ENCODE data around the gene VTI1B.

DNA sequence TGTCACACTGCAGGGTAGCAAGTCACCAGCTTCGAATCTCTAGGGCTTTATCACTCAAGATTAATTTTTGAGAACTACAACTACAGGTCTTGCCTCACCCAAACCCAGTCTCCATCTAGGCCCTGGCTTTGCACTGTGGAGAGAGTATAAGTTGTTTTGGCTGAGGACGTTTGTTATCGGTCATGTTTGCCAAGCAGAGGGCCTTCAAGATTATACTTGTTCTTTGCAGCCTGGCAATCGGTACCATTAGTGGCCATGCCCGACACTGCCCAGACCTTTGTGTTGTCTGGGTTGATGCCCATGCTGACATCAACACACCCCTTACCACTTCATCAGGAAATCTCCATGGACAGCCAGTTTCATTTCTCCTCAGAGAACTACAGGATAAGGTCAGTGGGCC lies 29.0 kb downstream of the VTI1B start:
- TF ChIP-seq, protein P1, sequence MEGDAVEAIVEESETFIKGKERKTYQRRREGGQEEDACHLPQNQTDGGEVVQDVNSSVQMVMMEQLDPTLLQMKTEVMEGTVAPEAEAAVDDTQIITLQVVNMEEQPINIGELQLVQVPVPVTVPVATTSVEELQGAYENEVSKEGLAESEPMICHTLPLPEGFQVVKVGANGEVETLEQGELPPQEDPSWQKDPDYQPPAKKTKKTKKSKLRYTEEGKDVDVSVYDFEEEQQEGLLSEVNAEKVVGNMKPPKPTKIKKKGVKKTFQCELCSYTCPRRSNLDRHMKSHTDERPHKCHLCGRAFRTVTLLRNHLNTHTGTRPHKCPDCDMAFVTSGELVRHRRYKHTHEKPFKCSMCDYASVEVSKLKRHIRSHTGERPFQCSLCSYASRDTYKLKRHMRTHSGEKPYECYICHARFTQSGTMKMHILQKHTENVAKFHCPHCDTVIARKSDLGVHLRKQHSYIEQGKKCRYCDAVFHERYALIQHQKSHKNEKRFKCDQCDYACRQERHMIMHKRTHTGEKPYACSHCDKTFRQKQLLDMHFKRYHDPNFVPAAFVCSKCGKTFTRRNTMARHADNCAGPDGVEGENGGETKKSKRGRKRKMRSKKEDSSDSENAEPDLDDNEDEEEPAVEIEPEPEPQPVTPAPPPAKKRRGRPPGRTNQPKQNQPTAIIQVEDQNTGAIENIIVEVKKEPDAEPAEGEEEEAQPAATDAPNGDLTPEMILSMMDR (IDR thresholded peaks at IDR 0.05) = no peak
- no peak for TF ChIP-seq POLR2A (IDR thresholded peaks at IDR 0.05)

Measured in uterus (tissue), 2 donors.